HG03442 (cell line): ENCODE measurements around the gene LRRC15.

Source experiments
- ATAC-seq: cut with Tn5 transposase; IDR thresholded peaks from one replicate; pipeline ENCODE4 v1.9.1; 2021; ENCODE audit warnings: mild to moderate bottlenecking, moderate library complexity; ENCODE audit not compliant: unreplicated experiment

Gene LRRC15

DNA sequence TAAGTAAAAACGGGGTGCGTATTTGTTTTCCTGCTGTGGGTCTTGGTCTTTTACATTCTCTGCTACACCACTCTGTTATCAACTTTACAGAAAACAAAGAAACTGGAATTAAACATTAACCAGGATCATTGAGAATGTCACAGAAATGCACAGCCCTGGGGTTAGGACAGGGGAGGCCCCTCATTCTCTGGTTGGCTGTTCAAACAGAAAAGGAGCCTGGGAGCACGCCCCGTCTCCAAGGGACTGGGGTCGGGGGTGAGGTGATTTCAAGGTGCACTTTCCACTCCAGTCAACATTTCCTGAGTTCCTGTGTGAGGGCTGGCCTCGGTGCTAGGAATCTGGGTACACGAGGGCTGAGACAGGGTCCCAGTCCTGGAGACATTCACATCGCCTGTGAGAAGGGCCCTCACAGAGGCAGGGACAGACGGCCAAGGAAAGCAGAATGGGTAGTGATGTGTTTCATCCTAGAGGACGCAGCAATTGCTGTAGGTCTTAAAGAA is 48.7 kb downstream of the LRRC15 start:
- no peak for ATAC-seq

DNA sequence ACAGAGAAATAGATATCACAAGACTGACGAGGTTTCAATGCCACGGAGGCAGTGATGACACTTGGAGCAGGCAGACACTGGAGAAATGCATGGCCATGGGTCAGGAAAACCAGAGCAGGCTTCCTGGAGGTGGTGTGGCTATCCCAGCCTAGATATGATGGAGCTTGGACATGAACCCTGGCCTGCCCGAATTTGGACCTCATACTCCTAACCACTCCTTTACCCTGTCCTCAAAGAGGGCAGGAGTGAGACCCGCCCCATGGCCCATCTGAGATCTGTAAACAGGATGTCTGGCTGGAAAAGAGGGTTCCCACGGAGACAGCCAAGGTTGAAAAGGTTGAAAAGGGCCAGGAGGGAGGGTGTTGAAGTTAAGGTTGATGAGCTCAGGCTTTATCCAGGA is 49.4 kb downstream of the LRRC15 start:
- no peak for ATAC-seq

DNA sequence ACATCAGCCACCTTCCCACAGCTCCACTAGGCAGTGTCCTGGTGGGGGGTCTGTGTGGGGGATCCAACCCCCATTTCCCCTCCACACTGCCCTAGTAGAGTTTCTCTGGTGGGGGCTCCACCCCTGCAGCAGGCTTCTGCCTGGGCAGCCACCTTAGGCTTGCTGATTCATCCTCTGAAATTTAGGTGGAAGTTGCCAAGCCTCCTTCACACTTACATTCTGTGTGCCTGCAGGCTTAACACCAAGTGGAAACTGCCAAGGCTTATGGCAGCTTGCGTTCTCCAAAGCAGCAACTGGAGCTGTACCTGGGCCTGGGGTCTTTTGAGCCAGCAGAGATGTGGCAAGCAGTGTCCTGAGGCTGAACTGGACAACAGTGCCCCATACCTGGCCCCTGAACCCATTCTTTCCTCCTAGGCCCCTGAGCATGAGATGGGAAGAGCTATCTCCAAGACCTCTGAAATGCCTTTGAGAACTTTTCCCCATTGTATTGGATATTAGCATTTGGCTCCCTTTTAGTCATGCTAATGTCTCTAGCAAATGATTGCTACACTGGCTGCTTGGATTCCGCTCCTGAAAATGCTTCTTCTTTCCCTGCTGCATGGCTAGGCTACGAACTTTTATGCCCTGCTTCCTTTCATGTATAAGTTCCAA is 50.9 kb downstream of the LRRC15 start:
- ATAC-seq = no peak

DNA sequence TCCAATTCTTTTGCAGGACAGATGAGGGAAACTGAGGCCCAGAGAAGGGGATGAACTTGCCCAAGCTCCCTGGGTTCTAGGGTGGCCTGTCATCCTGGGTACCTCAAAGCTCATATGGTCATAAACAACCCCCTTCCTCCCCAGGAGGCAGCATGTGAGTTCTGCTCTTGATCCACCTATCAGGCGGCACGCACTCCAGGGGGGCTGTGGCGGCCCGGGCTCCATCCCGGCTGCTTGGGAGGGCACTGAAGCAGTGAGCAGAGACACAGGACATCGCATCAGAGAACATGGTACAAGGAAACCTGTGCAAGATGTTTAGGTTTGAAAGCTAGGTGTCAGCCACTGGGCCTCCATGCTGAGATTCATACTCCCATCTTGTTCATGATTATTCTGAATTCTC is 52.6 kb downstream of the LRRC15 start:
- no peak for ATAC-seq

DNA sequence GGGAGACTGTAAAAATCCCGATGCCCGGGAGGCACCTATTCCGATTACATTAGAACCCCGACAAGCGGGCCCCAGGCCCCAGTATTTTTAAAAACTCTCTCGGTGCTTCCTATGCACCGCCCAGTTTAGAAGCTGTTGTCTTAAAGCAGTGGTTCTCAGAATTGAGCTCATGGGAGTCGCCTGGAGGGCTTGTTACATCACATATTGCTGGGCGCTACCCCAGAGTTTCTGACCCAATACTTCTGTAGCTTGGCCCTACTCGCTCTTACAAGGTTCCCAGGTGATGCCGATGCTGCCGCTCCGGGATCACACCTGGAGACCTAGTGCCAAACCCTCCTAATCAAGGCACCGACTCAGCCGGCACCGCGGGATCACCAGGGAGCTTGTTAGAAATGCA is 53.6 kb downstream of the LRRC15 start:
- ATAC-seq = peak; percentile 25

DNA sequence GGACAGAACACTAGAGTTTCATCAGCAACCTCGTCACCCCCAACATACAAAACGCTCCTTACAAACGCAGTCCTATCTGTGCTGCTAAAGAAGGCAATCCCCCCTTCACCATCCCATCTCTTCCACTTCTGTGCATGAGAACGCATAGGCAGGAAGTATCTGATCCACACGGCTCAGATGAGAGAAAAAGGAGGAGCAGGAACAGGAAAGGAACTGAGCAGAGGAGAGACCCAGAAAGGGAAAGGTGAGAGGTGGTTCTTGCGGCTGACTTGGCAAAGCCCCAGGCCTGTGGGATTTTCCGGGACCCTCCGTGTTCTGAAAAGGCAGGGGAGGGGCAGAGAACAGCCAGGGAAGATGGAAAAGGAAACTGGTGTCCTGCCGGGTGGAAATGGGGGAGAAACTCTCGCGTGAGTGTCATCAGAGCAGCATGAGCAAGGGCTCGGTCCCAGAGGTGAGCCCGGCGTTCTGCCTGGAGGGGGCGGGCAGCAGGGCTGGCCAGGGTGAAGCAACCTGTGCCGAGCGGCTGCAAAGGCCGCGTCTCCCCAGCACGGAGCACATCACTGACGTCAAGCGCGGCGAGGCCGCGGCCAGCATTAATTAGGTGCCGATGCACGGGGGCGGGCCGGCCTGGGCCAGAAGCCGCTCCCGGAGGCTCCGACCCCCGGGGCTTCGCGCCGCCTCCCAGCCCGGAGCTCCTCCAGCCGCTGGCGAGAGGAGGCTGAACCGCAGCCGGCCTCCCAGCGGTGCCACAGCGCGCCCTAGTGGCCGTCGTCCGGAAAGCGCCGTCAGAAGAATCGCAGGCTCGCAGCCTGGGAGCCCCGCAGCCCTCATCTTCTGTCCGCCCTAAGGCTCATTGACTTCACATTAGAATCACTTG is 54.2 kb downstream of the LRRC15 start:
- ATAC-seq = peak; percentile 94

DNA sequence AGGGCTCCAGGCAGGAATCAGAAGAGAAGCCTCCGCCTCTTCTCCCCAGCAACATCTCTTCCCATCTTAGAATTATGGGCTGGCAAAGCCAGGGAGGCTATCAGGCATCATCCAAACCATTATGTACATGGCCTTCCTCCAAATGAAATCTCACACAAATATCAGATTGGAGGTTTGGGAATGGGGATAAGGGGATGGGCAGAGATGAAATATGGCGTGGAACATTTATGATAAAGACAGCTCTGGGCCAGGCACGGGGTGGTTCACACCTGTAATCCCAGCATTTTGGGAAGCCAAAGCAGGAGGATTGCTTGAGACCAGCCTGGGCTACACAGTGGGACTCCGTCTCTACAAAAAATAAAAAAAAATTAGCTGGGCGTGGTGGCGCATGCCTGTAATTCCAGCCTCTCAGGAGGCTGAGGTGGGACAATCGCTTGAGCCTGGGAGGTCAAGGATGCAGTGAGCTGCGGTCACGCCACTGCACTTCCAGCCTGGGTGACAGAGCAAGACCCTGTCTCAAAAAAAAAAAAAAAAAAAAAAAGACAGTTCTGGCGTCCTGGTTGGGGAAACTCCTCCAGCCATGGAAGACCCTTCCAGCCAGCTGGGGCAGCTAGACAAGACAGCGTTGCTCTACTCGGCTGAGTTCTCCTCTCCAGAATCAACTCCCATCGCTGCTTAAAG is 55.0 kb downstream of the LRRC15 start:
- no peak for ATAC-seq

DNA sequence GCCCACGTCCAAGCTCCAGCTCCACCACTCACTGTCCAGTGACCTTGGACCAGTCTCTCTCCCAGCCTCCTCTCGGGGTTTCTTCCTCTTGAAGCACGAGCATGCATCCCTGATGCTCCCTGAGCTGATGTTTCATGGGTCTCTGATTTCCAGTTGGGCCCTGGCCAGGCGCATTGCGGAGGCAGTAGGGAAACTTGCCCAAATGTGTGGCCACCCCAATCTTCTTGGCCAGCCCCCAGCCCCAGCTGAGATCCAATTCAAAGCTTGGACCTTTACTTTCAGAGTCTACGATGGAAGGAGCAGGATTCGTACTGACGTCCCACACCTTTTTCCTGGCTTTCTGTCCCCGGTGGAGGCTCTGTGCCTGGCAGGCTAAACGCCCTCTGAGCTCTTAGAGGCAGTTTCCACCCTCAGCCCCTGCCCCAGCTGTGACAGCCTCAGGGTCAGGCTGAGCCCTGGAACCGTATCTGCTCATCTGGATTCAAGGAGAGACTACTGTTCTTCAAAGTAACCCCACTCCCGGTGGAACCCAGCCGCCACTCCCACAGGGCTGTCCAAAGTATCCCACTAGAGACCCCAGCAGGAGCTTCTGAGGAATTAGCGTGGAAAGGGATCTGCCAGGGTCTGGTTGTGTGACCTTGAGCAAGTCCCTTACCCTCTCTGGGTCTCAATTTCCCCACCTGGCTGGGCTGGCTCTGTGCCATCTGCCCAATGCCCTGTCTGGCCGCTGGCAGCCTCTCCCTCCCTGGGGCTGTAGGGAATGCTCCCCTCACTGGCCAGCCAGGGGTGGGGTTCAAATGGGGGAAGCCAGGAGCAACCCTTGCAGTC is 55.8 kb downstream of the LRRC15 start:
- ATAC-seq = no peak

DNA sequence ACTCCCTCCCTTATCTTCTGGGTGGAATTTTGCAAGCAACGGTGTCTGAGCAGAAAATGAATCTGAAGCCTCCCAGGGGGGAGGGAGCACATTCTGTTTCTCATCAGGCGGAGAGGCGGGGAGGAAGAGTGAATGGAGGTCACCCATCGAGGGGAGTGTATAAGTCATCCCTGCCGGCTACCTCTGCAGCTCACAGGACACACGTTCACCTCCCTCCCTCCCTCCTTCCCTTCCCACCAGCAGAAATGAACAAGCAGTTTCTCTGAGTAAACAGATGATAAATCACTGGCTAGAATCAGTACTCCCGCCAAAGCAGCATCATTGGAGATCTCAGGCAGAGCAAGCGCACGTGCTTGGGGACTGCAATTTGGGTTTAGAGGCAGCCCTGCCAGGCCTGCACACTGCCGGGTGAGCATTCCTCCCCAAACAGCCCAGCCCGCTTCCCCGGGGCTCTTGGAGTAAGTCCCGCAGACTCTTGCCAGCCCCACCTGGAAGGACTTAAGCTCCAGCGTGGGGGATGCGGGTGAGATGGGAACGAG is 56.7 kb downstream of the LRRC15 start:
- ATAC-seq = no peak

DNA sequence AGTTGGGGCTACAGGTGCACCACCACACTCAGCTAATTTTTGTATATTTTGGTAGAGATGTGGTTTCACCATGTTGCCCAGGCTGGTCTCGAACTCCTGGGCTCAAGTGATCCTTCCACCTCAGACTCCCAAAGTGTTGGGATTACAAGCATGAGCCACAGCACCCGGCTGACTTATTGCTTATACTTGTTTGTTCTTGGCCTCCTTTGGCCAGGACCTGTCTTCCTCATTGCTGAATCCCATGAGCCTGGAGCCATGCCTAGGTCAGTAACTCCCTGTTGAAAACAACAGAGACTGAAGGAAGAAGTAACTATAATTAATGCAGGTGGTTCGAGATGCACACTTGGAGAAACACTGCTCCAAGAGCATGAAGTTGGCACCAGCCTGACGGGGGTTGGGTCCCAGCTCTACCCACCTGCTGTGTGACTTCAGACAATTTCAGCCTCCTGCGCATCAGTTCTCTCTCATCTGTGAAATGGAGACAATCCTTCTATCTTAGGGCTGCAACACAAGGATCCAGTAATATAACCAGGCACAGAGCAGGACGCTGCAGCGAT is 57.3 kb downstream of the LRRC15 start:
- no peak for ATAC-seq

DNA sequence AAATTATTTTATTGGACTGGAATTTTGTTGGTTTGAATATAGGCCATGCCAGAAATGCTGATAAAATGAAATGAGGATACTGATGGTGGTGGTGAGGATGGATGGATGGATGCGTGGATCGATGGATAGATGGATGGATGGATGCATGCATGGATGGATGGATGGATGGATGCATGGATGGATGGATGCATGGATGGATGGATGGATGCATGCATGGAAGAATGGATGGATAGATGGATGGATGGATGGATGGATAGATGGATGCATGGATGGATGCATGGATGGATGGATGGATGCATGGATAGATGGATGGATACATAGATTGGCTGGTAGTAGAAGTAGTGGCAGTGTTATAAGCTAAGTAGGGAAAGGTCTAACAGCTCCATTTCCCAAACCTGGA is 58.5 kb downstream of the LRRC15 start:
- no peak for ATAC-seq

DNA sequence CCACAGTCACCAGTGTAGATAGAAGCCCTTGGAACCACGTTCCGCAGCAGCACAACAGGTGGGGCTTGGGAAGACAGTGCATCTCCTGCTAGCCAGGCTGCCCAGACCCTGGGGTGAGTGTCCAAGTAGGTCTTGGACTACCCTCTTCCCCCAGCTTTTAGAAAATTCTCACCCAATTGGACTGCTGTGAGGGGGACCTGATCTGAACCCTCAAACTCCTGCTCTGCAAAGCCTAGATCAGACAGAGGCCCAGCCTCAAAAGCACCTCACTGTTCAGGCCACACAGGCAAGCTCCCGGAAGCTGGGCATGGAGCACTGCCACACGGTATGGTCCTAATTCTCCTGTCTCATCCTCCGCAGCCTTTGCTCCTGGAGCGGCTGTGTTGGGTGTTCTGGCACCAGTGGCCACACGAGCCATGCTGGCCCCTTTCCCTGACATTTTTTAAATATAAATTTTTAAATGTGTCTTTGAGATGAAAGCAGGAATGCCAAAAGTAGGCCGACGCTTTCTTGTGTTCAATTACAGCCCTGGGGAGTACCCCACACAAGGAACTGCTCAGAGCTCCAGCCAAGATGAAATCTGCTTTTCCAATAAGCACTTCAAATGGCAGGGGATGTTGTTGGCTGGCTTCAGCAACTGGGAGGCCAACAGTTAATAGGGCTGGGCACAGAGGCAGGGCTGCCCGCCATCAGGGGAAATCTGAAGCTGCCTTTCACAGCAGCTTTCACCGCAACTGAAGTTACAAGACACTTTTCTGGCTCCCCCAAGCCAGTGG is 59.3 kb downstream of the LRRC15 start:
- ATAC-seq = no peak

DNA sequence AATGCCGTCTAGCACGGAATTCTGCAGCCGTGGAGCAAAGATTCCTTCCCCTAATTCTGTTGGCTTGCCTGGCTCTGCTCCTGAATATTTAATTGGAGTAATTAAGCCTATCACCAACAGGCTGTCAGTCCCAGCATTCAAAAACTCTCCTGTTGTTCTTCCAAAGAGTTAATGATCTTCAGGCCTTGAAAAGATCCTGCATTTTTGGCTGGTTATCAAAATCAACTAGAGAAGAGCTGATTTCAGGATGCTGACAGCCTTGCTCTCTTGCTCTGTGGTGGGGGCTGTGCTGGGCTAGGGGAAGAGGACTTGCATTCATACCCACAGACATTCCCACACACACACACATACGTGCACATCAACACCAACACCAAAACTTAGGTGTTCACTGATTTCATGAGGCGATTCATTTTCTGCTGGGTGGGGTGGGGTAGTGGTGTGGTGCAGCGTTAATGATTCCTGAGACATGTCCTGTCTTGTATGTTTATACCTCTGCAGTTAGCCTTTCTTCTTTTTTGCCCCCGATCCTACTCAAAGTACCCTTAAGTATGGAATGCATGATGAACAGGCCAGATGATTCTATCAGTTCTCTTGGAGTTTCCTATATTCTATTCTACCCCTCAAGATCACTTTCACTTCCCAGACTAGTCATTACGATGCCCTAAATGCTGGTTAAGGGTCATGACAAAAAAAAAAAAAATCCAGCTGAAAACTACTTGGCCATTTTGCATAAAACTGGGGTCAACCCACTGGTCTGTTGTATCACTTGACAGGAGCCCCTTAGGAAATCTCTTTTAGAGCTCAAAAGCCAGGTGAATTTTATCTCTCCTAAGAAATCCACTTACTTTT is 60.7 kb downstream of the LRRC15 start:
- ATAC-seq = no peak

DNA sequence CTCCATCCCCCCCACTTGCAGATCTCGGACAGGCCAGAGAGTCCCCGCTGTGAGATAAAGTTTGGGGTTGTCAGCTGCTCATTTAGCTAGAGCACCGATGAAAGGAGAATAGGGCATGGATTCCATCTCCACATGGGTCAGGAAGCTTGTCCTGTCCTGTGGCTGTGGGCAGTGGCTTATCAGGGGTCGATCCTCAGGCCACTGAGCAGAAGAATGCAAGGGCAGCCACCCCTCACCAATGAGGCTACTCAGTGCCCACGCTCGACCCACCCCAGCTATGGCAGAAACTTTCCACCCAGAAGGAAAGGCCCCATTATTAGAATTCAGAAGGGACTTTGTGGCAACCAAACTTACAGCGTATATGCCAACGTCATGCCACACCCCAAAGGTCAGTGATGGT is 61.7 kb downstream of the LRRC15 start:
- no peak for ATAC-seq

DNA sequence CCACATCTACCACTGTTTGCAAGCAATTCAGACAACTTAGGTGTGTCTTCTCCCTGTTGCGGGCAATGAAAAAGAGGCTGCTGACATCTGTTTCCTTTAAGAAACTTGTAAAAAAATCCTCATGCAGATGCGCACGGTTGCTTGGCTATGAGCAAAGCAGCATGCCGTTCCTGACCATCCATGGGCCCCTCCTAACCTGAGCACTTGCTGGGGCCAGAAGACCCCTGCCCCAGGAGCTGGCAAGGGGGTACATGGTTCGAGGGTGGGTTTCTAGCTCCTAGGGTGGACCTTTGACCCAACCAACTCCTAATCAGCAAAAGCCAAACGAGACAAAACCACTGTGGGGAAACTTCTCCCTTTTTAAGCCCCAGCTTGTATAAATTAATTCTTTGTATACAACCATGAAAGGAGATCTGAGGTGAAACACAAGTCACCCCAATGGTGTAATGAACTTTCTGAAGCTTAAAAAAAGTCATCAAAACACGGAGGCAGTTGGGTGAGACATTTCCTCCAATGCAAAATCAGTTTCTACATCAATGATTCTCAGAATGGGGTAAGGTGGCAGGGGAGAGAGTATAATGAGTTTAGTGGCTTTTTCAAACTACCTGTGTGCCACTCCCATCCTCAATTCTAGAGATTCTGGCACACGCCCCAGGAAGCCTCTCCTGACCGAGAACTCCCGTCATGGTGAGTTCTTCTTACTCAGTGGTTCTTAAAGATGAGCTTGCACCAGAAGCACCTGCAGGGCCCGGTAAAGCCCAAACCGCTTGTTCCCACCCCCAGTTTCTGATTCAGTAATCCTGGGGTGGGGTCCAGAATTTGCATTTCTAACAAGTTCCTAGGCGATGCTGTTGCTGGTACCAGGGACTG is 62.5 kb downstream of the LRRC15 start:
- peak; percentile 41 for ATAC-seq

DNA sequence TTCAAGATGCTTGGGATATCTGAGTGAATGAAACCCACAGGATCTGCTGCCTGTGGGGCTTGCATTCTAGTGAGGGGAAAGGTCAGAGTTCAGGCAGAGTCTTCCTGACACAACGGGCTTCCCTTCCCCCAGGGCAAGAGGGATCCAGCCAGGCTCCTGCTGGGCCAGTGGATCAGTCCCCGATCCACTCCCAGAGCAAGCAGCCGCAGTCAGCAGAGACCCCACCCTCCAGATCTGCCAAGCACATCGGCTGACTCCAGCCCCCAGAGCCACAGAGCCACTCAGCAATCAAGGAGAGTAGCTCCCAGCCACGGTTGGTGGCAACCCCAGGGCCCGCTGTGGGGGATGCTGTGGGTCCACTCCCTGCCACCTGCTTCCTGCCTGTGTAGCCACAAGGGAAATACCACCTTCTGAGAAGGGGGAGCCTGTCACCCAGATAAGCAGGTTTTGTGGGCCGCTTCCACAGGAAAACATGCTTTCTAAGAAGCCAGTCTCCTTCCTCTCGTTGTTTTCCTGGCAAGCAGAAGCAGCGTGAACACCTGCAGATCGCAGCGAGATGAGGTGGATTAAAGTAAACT is 63.3 kb downstream of the LRRC15 start:
- peak; percentile 27 for ATAC-seq
